ENCODE data around the gene ZNF521.

The ZNF521 gene

DNA sequence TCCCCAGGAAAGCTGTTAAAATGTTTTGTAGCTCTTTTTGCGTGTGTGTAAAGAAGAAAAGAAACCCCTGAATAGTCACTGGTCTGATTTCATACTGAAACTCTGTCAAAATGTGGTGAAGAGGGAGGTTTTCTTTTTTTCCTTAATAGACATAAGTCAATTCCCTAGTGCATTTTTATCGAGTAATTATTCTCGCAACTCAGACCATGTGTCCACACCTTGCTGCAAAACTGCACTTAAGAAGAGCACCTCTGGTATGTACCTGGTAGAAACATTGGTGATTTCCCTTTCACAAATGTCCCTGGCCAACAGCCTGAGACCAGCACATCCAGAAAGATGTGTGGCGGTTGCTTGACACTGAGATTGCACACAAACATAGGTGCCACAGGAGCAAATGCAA lies 159.9 kb downstream of the ZNF521 start:
- Histone ChIP-seq H3K9me3 (ENCODE audit: control insufficient read depth, low read depth, low read length) (no peaks in the 10 kb centered on the region), H3K27ac (ENCODE audit: low read length) (no peak overlapping the region), H3K36me3 (ENCODE audit: control insufficient read depth, low read depth, low read length) (no peaks in the 10 kb centered on the region), H3K9ac (ENCODE audit: low read length) (no peak overlapping the region), H3K4me1 (ENCODE audit: control insufficient read depth, low read depth, low read length) (peaks cover 12% of the 10 kb centered on the region), H3K4me3 (ENCODE audit: low read length) (no peak overlapping the region), H3K27me3 (ENCODE audit: control insufficient read depth, insufficient read depth, low read length) (no peaks in the 10 kb centered on the region)

DNA sequence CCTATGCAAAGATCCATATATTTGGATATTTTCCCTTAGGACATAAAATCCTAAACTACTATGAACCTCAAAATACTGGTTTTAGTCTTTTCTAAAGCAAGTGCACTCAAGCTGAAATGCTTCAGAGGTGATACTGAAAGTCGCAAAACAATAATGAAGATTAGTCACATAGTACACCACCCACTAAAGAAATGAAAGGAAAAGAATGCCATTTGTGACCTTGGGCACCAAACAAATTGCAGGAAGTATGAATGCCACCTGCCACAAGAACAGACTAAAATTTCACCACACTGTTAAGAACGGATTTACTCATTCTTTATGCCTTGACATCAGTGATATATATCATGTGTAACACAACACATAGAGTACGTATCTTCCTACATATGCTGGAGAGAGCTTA lies 161.5 kb downstream of the ZNF521 start:
- no peak overlapping the region for H3K9ac ChIP-seq (ENCODE audit: low read length)
- no peaks in the 10 kb centered on the region for H3K27me3 ChIP-seq (ENCODE audit: control insufficient read depth, insufficient read depth, low read length)
- H3K36me3 ChIP-seq (ENCODE audit: control insufficient read depth, low read depth, low read length): no peaks in the 10 kb centered on the region
- no peak overlapping the region for H3K27ac ChIP-seq (ENCODE audit: low read length)
- H3K4me1 ChIP-seq (ENCODE audit: control insufficient read depth, low read depth, low read length): peaks cover 12% of the 10 kb centered on the region
- no peak overlapping the region for H3K4me3 ChIP-seq (ENCODE audit: low read length)
- H3K9me3 ChIP-seq (ENCODE audit: control insufficient read depth, low read depth, low read length): no peaks in the 10 kb centered on the region

DNA sequence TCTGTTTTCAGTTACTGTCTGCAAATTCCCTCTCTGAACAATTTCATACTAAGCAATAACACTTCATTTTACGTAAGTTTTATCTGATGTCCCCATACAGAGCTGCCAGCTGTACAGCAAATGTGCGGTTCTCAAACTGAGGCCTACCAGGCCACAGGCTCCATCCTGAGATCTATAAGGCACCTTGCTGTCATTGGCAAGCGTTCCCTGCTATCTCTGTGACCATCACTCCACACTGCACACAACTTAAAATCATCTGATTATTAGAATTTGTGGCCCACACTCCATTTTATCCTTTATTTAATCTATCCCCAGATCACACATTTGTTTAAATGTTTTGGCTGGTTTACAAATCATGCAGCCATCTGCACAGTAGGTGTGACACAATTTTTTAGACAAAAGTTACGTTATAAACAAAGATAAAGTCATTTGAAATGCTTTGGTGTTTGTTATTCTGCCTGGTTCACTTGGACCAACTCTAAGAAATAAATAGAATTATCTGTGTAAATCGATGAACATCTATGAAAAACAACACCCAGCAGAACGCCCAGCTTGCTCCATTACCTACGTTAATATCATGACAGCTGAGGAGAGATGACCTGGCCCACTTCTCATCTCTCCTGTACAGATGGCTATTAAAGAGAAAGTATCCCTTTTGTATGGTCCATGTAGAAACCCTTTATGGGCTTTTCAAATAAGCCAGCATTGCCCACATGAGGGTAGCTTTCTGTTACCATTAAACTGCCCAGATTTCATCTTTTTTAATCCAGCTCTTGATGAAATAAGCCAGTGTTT lies 162.4 kb downstream of the ZNF521 start:
- Histone ChIP-seq H3K9me3 (ENCODE audit: control insufficient read depth, low read depth, low read length) (no peaks in the 10 kb centered on the region), H3K36me3 (ENCODE audit: control insufficient read depth, low read depth, low read length) (no peaks in the 10 kb centered on the region), H3K4me3 (ENCODE audit: low read length) (no peak overlapping the region), H3K27ac (ENCODE audit: low read length) (no peak overlapping the region), H3K9ac (ENCODE audit: low read length) (no peak overlapping the region), H3K27me3 (ENCODE audit: control insufficient read depth, insufficient read depth, low read length) (no peaks in the 10 kb centered on the region), H3K4me1 (ENCODE audit: control insufficient read depth, low read depth, low read length) (peaks cover 12% of the 10 kb centered on the region)

DNA sequence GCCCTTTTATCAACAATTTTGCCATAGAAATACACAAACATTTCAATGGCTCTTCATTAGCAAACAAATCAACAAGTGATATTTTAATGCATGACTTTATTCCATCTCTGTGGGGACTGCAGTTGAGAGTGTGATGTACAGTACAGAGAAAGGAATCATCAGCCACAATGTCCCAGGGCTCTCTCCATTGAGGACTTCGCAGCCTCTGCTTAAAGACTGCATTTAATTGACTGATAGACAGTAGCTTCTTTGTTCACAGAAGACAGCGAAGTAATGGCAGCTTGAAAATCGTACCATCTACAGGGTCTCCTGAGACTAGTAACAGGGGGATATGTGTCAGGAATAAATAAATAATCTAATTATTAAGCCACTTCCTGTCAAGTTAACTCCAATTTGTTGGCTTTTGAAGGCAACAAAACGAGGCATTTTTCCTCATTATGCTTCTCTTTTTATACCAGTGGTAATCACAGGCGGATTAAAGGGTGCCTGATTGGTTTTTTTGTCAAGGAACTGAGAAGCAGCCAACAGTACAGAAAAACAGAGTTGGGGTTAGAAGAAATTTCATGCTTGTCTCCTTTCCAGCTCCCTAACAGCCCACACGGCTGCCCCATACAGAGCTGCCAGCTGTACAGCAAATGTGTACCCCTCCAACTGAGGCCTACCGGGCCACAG lies 164.3 kb downstream of the ZNF521 start:
- Histone ChIP-seq H3K4me3 (ENCODE audit: low read length) (no peak overlapping the region), H3K27ac (ENCODE audit: low read length) (no peak overlapping the region), H3K9me3 (ENCODE audit: control insufficient read depth, low read depth, low read length) (no peaks in the 10 kb centered on the region), H3K9ac (ENCODE audit: low read length) (no peak overlapping the region), H3K36me3 (ENCODE audit: control insufficient read depth, low read depth, low read length) (no peaks in the 10 kb centered on the region), H3K4me1 (ENCODE audit: control insufficient read depth, low read depth, low read length) (peaks cover 11% of the 10 kb centered on the region), H3K27me3 (ENCODE audit: control insufficient read depth, insufficient read depth, low read length) (no peaks in the 10 kb centered on the region)

DNA sequence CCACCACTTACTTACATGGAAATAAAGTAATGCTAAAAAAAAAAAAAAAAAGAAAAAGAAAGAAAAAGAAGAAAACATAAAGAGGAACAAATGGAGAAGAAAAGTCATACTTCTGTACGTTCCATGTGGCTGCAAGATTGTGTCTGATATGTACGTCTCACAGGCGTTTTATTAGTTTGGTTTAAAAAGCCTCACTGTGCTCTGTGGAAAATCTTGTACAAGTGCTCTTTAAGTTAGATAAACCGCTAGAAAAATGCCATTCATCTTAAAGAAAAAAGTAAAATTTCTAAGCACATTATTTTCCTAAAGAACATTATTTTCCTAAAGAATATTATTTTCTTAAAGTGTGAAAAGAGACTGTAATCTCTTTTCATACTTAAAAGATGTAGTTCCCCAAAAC lies 165.1 kb downstream of the ZNF521 start:
- no peaks in the 10 kb centered on the region for H3K27me3 ChIP-seq (ENCODE audit: control insufficient read depth, insufficient read depth, low read length)
- no peaks in the 10 kb centered on the region for H3K9me3 ChIP-seq (ENCODE audit: control insufficient read depth, low read depth, low read length)
- H3K27ac ChIP-seq (ENCODE audit: low read length): no peak overlapping the region
- H3K36me3 ChIP-seq (ENCODE audit: control insufficient read depth, low read depth, low read length): no peaks in the 10 kb centered on the region
- peaks cover 4% of the 10 kb centered on the region for H3K4me1 ChIP-seq (ENCODE audit: control insufficient read depth, low read depth, low read length)
- no peak overlapping the region for H3K9ac ChIP-seq (ENCODE audit: low read length)
- H3K4me3 ChIP-seq (ENCODE audit: low read length): no peak overlapping the region

DNA sequence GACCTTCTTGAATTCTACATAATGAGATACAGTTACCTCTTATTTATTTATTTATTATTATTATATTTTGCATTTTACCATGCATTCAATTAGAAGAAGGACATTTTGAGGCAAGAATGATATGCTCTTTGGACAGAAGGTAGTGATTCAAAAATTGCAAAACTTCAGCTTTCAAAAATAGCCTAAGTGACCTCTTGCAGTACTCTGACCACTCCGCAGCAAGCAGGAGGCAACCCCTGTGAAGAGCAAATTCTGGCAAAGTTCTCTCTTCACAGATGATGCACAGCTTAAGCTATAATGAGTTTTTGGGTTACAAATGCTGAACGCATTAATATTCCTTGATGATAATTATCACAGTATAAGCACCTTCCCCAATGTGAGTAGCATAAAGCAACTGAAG lies 170.0 kb downstream of the ZNF521 start:
- H3K36me3 ChIP-seq (ENCODE audit: control insufficient read depth, low read depth, low read length): no peaks in the 10 kb centered on the region
- H3K9ac ChIP-seq (ENCODE audit: low read length): no peak overlapping the region
- no peaks in the 10 kb centered on the region for H3K9me3 ChIP-seq (ENCODE audit: control insufficient read depth, low read depth, low read length)
- H3K27ac ChIP-seq (ENCODE audit: low read length): no peak overlapping the region
- H3K4me3 ChIP-seq (ENCODE audit: low read length): no peak overlapping the region
- no peaks in the 10 kb centered on the region for H3K4me1 ChIP-seq (ENCODE audit: control insufficient read depth, low read depth, low read length)
- no peaks in the 10 kb centered on the region for H3K27me3 ChIP-seq (ENCODE audit: control insufficient read depth, insufficient read depth, low read length)

DNA sequence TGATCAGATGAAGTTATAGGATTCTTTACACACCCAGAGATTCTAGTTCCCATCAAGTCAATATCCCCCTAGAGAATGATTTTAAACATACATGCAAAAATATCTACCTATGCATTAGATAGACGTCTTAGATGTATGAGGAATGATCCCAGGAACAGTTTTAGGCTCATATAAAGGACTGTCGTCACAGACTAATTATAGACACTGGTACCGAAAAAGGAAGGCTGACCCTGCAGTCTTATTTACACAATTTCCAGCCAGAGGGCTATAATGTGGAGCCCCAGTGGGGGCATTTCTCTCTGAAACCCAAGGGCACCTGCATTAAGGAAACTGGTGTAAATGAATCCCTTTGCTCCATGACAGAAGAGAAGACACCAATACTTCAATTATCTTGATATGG lies 170.4 kb downstream of the ZNF521 start:
- Histone ChIP-seq H3K4me3 (ENCODE audit: low read length) (no peak overlapping the region), H3K4me1 (ENCODE audit: control insufficient read depth, low read depth, low read length) (no peaks in the 10 kb centered on the region), H3K27me3 (ENCODE audit: control insufficient read depth, insufficient read depth, low read length) (no peaks in the 10 kb centered on the region), H3K9ac (ENCODE audit: low read length) (no peak overlapping the region), H3K36me3 (ENCODE audit: control insufficient read depth, low read depth, low read length) (no peaks in the 10 kb centered on the region), H3K9me3 (ENCODE audit: control insufficient read depth, low read depth, low read length) (no peaks in the 10 kb centered on the region), H3K27ac (ENCODE audit: low read length) (no peak overlapping the region)

DNA sequence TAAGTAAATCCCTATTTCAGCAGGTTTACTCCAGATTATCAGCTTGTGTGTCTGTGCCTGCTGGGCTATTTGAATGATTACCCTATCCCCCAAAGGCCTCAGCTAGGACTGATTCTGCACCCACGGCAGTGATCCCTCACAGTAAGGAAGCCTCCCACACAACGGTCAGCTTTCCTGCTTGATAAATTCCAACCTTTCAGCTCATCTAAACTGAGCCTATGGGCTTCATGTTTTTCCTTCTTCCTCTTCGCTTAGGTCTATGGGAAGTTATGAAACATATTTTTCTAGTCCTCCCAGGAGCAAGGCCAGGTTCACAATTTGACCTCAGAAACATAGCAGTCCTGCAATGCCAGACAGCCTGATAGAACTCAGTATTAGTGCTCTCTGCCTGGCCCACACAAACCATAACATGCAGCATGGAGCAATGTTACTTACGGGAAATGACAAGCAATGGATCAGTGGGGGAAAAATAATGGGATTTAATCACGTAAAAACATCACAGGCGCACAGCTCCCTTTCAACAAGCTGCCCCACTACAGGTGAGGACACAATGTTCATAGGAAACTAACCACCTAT lies 170.9 kb downstream of the ZNF521 start:
- no peak overlapping the region for H3K4me3 ChIP-seq (ENCODE audit: low read length)
- H3K36me3 ChIP-seq (ENCODE audit: control insufficient read depth, low read depth, low read length): no peaks in the 10 kb centered on the region
- no peak overlapping the region for H3K9ac ChIP-seq (ENCODE audit: low read length)
- no peak overlapping the region for H3K27ac ChIP-seq (ENCODE audit: low read length)
- H3K27me3 ChIP-seq (ENCODE audit: control insufficient read depth, insufficient read depth, low read length): no peaks in the 10 kb centered on the region
- no peaks in the 10 kb centered on the region for H3K4me1 ChIP-seq (ENCODE audit: control insufficient read depth, low read depth, low read length)
- H3K9me3 ChIP-seq (ENCODE audit: control insufficient read depth, low read depth, low read length): no peaks in the 10 kb centered on the region

DNA sequence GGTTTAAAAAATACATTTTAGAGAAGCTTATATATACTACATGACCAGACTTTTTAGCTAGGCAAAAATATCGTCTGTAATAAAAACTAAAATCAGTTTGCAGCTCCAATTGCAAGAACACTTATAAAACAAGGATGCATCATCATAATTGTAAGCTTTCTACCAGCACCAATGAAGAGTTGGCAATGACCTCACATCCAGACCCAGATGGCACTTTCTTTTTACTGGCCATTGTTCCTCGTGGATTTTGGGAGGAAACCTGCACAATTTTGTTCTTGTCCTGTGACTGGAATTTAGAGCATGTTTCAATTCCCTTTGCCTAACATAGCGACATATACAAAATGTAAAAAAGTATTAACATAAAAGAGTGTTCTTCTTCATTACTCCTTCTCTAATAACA lies 174.3 kb downstream of the ZNF521 start:
- no peaks in the 10 kb centered on the region for H3K36me3 ChIP-seq (ENCODE audit: control insufficient read depth, low read depth, low read length)
- H3K9me3 ChIP-seq (ENCODE audit: control insufficient read depth, low read depth, low read length): no peaks in the 10 kb centered on the region
- H3K27ac ChIP-seq (ENCODE audit: low read length): no peak overlapping the region
- no peak overlapping the region for H3K9ac ChIP-seq (ENCODE audit: low read length)
- no peaks in the 10 kb centered on the region for H3K27me3 ChIP-seq (ENCODE audit: control insufficient read depth, insufficient read depth, low read length)
- no peaks in the 10 kb centered on the region for H3K4me1 ChIP-seq (ENCODE audit: control insufficient read depth, low read depth, low read length)
- no peak overlapping the region for H3K4me3 ChIP-seq (ENCODE audit: low read length)

DNA sequence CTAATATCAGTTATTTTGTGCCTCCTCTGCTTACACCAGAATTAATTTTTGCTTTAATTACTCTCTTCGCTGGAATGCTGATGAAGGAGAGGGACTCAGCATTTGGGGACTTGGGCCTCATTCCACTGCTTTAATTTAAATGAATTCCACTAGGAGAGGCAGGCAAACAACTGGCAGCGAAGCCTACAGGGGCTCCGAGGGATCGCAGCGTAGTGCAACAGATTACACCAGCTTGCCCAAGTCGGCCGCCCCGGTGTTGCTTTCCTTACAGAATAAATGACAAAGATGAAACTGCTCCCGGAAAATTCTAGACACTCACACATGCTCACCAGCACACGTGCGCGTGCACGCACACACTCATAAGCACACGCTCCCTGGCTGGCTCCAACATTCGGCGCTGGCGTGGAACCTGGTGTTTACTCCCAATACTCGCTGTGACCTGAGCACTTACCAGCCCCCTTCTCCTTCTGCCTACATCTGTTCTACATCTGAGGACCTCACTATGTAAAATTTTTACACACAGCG lies 175.4 kb downstream of the ZNF521 start:
- Histone ChIP-seq H3K36me3 (ENCODE audit: control insufficient read depth, low read depth, low read length) (no peaks in the 10 kb centered on the region), H3K4me1 (ENCODE audit: control insufficient read depth, low read depth, low read length) (no peaks in the 10 kb centered on the region), H3K9me3 (ENCODE audit: control insufficient read depth, low read depth, low read length) (no peaks in the 10 kb centered on the region), H3K9ac (ENCODE audit: low read length) (no peak overlapping the region), H3K4me3 (ENCODE audit: low read length) (no peak overlapping the region), H3K27ac (ENCODE audit: low read length) (no peak overlapping the region), H3K27me3 (ENCODE audit: control insufficient read depth, insufficient read depth, low read length) (no peaks in the 10 kb centered on the region)

DNA sequence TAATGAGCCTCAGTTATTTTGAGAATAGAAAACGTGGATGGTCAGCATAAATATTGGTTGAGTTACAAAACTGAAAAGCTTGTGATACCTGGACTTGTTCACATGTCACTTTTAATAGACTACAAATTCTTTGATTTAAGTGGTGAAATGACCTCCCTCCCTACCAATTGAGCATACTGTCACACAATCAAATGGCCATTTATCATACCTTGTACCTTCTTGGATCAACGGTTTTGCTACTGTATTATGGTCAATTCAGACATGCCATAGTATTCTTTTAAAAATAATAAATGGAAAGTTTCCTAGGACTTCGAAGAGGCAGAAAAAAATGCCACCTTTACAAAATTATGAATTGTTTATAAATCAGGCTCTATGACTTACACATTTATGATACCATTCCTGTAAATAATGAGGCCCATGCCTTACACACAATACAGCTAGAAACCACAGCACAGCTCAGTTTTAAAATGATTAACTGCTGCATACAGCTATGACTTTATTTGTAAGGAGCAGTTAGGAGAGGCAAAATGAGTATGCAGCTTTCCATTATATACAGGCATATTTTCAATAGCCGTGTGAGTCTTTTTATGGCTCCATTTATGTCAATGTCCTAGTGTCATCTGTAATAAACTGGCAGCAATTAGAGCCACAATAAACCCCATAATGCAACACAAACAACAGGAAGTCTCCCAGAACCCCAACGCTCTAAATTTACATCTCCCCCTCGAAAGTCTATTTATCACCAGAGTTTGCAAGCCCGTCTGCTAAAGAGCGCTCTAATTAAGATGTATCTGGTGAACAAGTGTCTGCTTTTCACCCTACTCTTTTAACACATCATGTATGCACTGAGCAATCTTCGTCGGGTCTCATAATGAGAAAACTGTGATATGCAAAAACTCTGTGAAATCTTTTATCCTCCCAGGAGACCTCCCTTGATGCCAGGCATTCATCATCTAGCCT lies 176.1 kb downstream of the ZNF521 start:
- Histone ChIP-seq H3K9me3 (ENCODE audit: control insufficient read depth, low read depth, low read length) (no peaks in the 10 kb centered on the region), H3K36me3 (ENCODE audit: control insufficient read depth, low read depth, low read length) (no peaks in the 10 kb centered on the region), H3K27ac (ENCODE audit: low read length) (no peak overlapping the region), H3K27me3 (ENCODE audit: control insufficient read depth, insufficient read depth, low read length) (no peaks in the 10 kb centered on the region), H3K4me1 (ENCODE audit: control insufficient read depth, low read depth, low read length) (no peaks in the 10 kb centered on the region), H3K4me3 (ENCODE audit: low read length) (no peak overlapping the region), H3K9ac (ENCODE audit: low read length) (no peak overlapping the region)

All from iPS-18a (cell line).